Mucosa of stomach (tissue), 1 donor: Measurements from ENCODE around the gene EFCAB7.
"Not testable (repeated sequence)": the region's sequence is repeated elsewhere in the genome, so short reads cannot be mapped to it uniquely, and the experiment has no call there.

Experiments
- H3K27me3 ChIP-seq: one replicate; pipeline ENCODE4 v1.7.0; 2013; ENCODE audit warnings: mild to moderate bottlenecking, low read length; ENCODE audit not compliant: control insufficient read depth, insufficient read depth
- H3K36me3 ChIP-seq: one replicate; pipeline ENCODE4 v1.7.0; 2013; ENCODE audit warnings: low read length; ENCODE audit not compliant: control insufficient read depth, insufficient read depth
- H3K4me1 ChIP-seq: one replicate; pipeline ENCODE4 v1.7.0; 2013; ENCODE audit warnings: mild to moderate bottlenecking, low read length; ENCODE audit not compliant: control insufficient read depth, insufficient read depth
- H3K4me3 ChIP-seq: one replicate; pipeline ENCODE4 v1.7.0; 2013; ENCODE audit warnings: low read length
- H3K9ac ChIP-seq: one replicate; pipeline ENCODE4 v1.7.0; 2013; ENCODE audit warnings: mild to moderate bottlenecking, low read length, moderate library complexity
- H3K9me3 ChIP-seq: one replicate; pipeline ENCODE4 v1.7.0; 2013; ENCODE audit warnings: mild to moderate bottlenecking, low read length, moderate library complexity; ENCODE audit not compliant: control insufficient read depth
- donor health status: Pancreatic carcinoma.

The EFCAB7 gene

DNA sequence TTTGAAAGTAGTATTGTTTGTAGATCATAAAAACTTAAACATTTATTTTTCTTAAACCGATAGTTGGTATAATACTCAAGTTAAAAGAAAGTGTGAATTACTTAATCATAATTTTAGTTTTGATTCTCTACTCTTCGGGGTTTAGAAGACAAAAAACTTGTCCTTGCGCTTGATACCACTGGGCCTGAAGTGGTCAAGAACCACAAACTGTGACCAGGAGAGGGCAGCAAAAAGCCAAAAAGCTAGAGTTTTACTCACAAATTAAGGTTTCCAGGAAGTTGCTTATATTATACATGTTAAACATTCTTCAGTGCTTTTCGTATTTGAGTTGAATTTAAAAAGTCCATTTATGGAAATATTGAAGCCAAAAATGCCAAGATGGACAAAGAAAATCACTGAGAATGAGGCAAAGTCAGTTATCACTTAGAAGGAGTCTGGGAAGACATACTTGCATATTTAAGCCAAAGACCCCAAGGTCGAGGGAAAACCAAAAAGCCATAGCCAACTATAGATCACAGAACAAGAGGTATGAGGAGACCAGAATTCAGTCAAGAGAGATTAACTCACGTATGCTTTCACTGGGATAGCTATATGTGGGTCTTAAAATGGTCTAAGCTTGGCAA is 34.2 kb downstream of the EFCAB7 start:
- Histone ChIP-seq H3K9ac (no peak overlapping the region), H3K4me3 (no peak overlapping the region), H3K36me3 (no peaks in the 10 kb centered on the region), H3K27me3 (no peaks in the 10 kb centered on the region), H3K9me3 (no peaks in the 10 kb centered on the region), H3K4me1 (no peaks in the 10 kb centered on the region)

DNA sequence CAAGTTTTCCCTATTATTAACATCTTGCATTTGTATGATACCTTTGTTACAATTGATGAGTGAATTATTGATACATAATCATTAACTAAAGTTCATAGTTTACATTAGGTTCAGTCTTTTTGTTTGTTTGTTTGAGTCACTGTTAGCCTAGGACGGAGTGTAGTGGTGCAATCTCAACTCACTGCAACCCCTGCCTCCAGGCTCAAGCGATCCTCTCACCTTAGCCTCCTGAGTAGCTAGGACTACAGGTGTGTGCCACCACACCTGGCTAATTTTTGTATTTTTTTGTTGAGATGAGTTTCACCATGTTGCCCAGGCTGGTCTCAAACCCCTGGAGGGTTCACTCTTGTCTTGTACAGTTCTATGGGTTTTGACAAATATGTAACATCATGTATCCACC is 36.0 kb downstream of the EFCAB7 start:
- Histone ChIP-seq H3K9me3 (no peaks in the 10 kb centered on the region), H3K36me3 (no peaks in the 10 kb centered on the region), H3K27me3 (no peaks in the 10 kb centered on the region), H3K9ac (no peak overlapping the region), H3K4me1 (no peaks in the 10 kb centered on the region), H3K4me3 (no peak overlapping the region)

GRCh38 chr1:63563745-63564144 is 40.4 kb downstream of the EFCAB7 start:
- no peaks in the 10 kb centered on the region for H3K4me1 ChIP-seq
- no peaks in the 10 kb centered on the region for H3K9me3 ChIP-seq
- H3K36me3 ChIP-seq = no peaks in the 10 kb centered on the region
- no peak overlapping the region for H3K4me3 ChIP-seq
- H3K9ac ChIP-seq = no peak overlapping the region
- no peaks in the 10 kb centered on the region for H3K27me3 ChIP-seq

- no peak overlapping the region for H3K9ac ChIP-seq
- H3K27me3 ChIP-seq = no peaks in the 10 kb centered on the region
- no peaks in the 10 kb centered on the region for H3K36me3 ChIP-seq
- no peaks in the 10 kb centered on the region for H3K9me3 ChIP-seq
- no peaks in the 10 kb centered on the region for H3K4me1 ChIP-seq
- no peak overlapping the region for H3K4me3 ChIP-seq
Measured at GRCh38 chr1:63569068-63569467, 45.7 kb downstream of the EFCAB7 start.

- Histone ChIP-seq H3K4me1 (no peaks in the 10 kb centered on the region), H3K9ac (no peak overlapping the region), H3K36me3 (no peaks in the 10 kb centered on the region), H3K4me3 (no peak overlapping the region), H3K27me3 (no peaks in the 10 kb centered on the region), H3K9me3 (no peaks in the 10 kb centered on the region)
Measured at GRCh38 chr1:63569640-63570316, 46.5 kb downstream of the EFCAB7 start.

DNA sequence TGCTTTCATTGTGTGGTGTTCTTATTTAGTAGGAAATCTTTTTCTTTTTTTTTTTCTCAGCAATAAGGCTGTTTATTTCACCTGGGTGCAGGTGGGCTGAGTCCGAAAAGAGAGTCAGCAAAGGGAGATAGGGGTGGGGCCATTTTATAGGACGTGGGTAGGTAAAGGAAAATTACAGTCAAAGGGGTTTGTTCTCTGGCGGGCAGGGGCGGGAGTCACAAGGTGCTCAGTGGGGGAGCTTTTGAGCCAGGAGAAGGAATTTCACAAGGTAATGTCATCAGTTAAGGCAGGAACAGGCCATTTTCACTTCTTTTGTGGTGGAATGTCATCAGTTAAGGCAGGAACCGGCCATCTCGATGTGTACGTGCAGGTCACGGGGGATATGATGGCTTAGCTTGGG is 49.4 kb downstream of the EFCAB7 start:
- not testable (repeated sequence) for H3K36me3 ChIP-seq, H3K9me3 ChIP-seq, H3K27me3 ChIP-seq, H3K9ac ChIP-seq, H3K4me1 ChIP-seq, H3K4me3 ChIP-seq

- H3K9me3 ChIP-seq, H3K36me3 ChIP-seq, H3K27me3 ChIP-seq, H3K4me3 ChIP-seq, H3K4me1 ChIP-seq, H3K9ac ChIP-seq: not testable (repeated sequence)
Measured at GRCh38 chr1:63574203-63574796, 51.0 kb downstream of the EFCAB7 start.

GRCh38 chr1:63575340-63575826 is 52.1 kb downstream of the EFCAB7 start:
- H3K36me3 ChIP-seq = no peaks in the 10 kb centered on the region
- peaks cover under 1% of the 10 kb centered on the region for H3K9me3 ChIP-seq
- H3K27me3 ChIP-seq = no peaks in the 10 kb centered on the region
- no peak overlapping the region for H3K4me3 ChIP-seq
- H3K4me1 ChIP-seq = no peaks in the 10 kb centered on the region
- no peak overlapping the region for H3K9ac ChIP-seq

GRCh38 chr1:63586326-63586725 is 63.0 kb downstream of the EFCAB7 start:
- H3K27me3 ChIP-seq, H3K9me3 ChIP-seq, H3K4me3 ChIP-seq, H3K36me3 ChIP-seq, H3K9ac ChIP-seq, H3K4me1 ChIP-seq: not testable (repeated sequence)

GRCh38 chr1:63590166-63590560 is 66.8 kb downstream of the EFCAB7 start:
- Histone ChIP-seq H3K27me3 (no peaks in the 10 kb centered on the region), H3K4me1 (peaks cover 8% of the 10 kb centered on the region), H3K9ac (no peak overlapping the region), H3K9me3 (no peaks in the 10 kb centered on the region), H3K4me3 (no peak overlapping the region), H3K36me3 (no peaks in the 10 kb centered on the region)

GRCh38 chr1:63592536-63593302 is 69.4 kb downstream of the EFCAB7 start:
- H3K9me3 ChIP-seq = no peaks in the 10 kb centered on the region
- peak overlapping the region; percentile 86 for H3K9ac ChIP-seq
- H3K36me3 ChIP-seq = no peaks in the 10 kb centered on the region
- H3K4me1 ChIP-seq = peaks cover 8% of the 10 kb centered on the region
- H3K4me3 ChIP-seq = peak overlapping the region; percentile 83
- no peaks in the 10 kb centered on the region for H3K27me3 ChIP-seq

DNA sequence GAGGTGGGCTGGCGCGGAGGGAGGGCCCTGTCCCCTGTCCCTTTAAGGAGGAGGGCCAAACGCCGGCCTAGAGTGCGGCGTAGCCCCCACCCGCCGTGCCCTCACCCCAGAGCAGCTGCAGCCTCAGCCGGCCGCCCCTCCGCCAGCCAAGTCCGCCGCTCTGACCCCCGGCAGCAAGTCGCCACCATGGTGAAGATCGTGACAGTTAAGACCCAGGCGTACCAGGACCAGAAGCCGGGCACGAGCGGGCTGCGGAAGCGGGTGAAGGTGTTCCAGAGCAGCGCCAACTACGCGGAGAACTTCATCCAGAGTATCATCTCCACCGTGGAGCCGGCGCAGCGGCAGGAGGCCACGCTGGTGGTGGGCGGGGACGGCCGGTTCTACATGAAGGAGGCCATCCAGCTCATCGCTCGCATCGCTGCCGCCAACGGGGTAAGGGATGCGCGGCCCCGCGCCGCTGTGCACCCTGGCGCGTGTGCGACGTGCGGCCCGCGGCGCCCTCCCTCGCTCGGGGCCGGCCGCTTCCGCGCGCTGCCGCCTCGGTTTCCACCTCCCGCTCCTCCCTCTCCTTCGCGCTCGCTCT is 70.1 kb downstream of the EFCAB7 start, which contains the start of gene PGM1:
PGM1 (plus strand) TSS at position 109 of the 583 bp plus-strand sequence; CDS start at position 187, 78 bp downstream.
- Histone ChIP-seq H3K9me3 (no peaks in the 10 kb centered on the region), H3K4me1 (peaks cover 8% of the 10 kb centered on the region), H3K9ac (peak within 1 kb of the TSS; percentile 86), H3K36me3 (no peaks in the 10 kb centered on the region), H3K27me3 (no peaks in the 10 kb centered on the region), H3K4me3 (peak within 1 kb of the TSS; percentile 83)
